IMR-90 (cell line): ENCODE data around the gene CST4. TPM values are rescaled to one million over a fixed set of nuclear protein-coding genes. Genes with fewer than 3 reads are reported as not detected.

Experiments used
- ATAC-seq: fragments of 200-7000 bp; cut with Tn5 transposase; 2 replicates; pipeline ENCODE4 v1.9.1; 2020; ENCODE audit warnings: low read depth, mild to moderate bottlenecking, moderate library complexity
- BruUV-seq: library from RNA; stranded (reverse); fragments of 400-500 nt; replicated peaks from 2 replicates; lab custom pipeline; 2021; lab: Mats Ljungman, UMichigan
- CTCF ChIA-PET: fragments of 300-600 bp; formaldehyde crosslinking; extraction: SDS; loops from one replicate; lab custom pipeline; 2021; ENCODE audit warnings: antibody characterized with exemption; lab: Yijun Ruan, JAX
- POLR2A ChIA-PET: fragments of 300-600 bp; sonication (Branson Sonifier 250); formaldehyde crosslinking; loops from one replicate; lab custom pipeline; 2022; ENCODE audit warnings: antibody characterized with exemption; ENCODE audit not compliant: unreplicated experiment; lab: Charles Lee
- DNase-seq: peaks from one replicate; pipeline ENCODE4 v3.0.0; 2013
- H2AFZ ChIP-seq: replicated peaks from 2 replicates; pipeline ENCODE3; 2013; ENCODE audit warnings: low read length, mild to moderate bottlenecking; ENCODE audit not compliant: poor library complexity
- H2AK5ac ChIP-seq: 2 replicates; pipeline ENCODE4 v1.6.1; 2013; ENCODE audit warnings: low read depth, low read length, inconsistent platforms
- H2AK9ac ChIP-seq: replicated peaks from 2 replicates; pipeline ENCODE3; 2013; ENCODE audit warnings: mild to moderate bottlenecking, low read depth, low read length, moderate library complexity; ENCODE audit not compliant: poor library complexity
- H2BK120ac ChIP-seq: 2 replicates; pipeline ENCODE4 v1.6.1; 2013; ENCODE audit warnings: low read depth, low read length, inconsistent platforms
- H2BK15ac ChIP-seq: 3 replicates; pipeline ENCODE4 v1.6.1; 2013; ENCODE audit warnings: low read depth, low read length, inconsistent platforms
- H2BK20ac ChIP-seq: 2 replicates; pipeline ENCODE4 v1.6.1; 2013; ENCODE audit warnings: low read depth, mild to moderate bottlenecking, inconsistent platforms, low read length, moderate library complexity
- H2BK5ac ChIP-seq: 2 replicates; pipeline ENCODE4 v1.6.1; 2013; ENCODE audit warnings: mild to moderate bottlenecking, low read depth, low read length, inconsistent platforms; ENCODE audit not compliant: poor library complexity, severe bottlenecking
- H3K14ac ChIP-seq: replicated peaks from 2 replicates; pipeline ENCODE4 v1.6.1; 2013; ENCODE audit warnings: low read depth, low read length, inconsistent platforms
- H3K18ac ChIP-seq: 2 replicates; pipeline ENCODE4 v1.6.1; 2013; ENCODE audit warnings: low read depth, low read length, control low read depth
- H3K23ac ChIP-seq: 2 replicates; pipeline ENCODE4 v1.6.1; 2013; ENCODE audit warnings: low read depth, low read length, inconsistent platforms
- H3K27ac ChIP-seq: 2 replicates; pipeline ENCODE4 v1.5.1; 2013; ENCODE audit warnings: mild to moderate bottlenecking, control low read depth, low read length; ENCODE audit not compliant: insufficient read depth
- H3K27me3 ChIP-seq: 2 replicates; pipeline ENCODE4 v1.6.1; 2013; ENCODE audit warnings: low read length; ENCODE audit not compliant: control insufficient read depth, insufficient read depth
- H3K36me3 ChIP-seq: 2 replicates; pipeline ENCODE4 v1.6.1; 2013; ENCODE audit warnings: low read length, mixed read lengths; ENCODE audit not compliant: control insufficient read depth, insufficient read depth
- H3K4ac ChIP-seq: 2 replicates; pipeline ENCODE4 v1.6.1; 2013; ENCODE audit warnings: low read depth, low read length, inconsistent platforms
- H3K4me1 ChIP-seq: 2 replicates; pipeline ENCODE4 v1.6.1; 2013; ENCODE audit warnings: low read length, mixed read lengths; ENCODE audit not compliant: control insufficient read depth, insufficient read depth
- H3K4me2 ChIP-seq: 2 replicates; pipeline ENCODE4 v1.6.1; 2013; ENCODE audit warnings: low read depth, mild to moderate bottlenecking, control low read depth, low read length, moderate library complexity
- H3K4me3 ChIP-seq: 2 replicates; pipeline ENCODE4 v1.5.1; 2013; ENCODE audit warnings: low read depth, mild to moderate bottlenecking, control low read depth, low read length, moderate library complexity; ENCODE audit not compliant: insufficient read depth
- H3K56ac ChIP-seq: 2 replicates; pipeline ENCODE4 v1.6.1; 2013; ENCODE audit warnings: low read length, inconsistent platforms; ENCODE audit not compliant: insufficient read depth; ENCODE audit errors: extremely low read depth
- H3K79me1 ChIP-seq, 2 experiments: 2 replicates each; pipeline ENCODE4 v1.6.1; 2013; ENCODE audit warnings: low read length in 2 of 2, inconsistent platforms in 1 of 2, low read depth in 1 of 2
- H3K9ac ChIP-seq: 2 replicates; pipeline ENCODE4 v1.6.1; 2013; ENCODE audit warnings: low read depth, low read length, control low read depth
- H3K9me1 ChIP-seq: 2 replicates; pipeline ENCODE4 v1.6.1; 2013; ENCODE audit warnings: low read length, inconsistent platforms; ENCODE audit not compliant: insufficient read depth
- H3K9me3 ChIP-seq: 2 replicates; pipeline ENCODE4 v1.6.1; 2013; ENCODE audit warnings: low read length; ENCODE audit not compliant: control insufficient read depth, insufficient read depth
- H4K20me1 ChIP-seq: 2 replicates; pipeline ENCODE4 v1.6.1; 2013; ENCODE audit warnings: low read length, inconsistent platforms; ENCODE audit not compliant: insufficient read depth
- H4K5ac ChIP-seq: 2 replicates; pipeline ENCODE4 v1.6.1; 2013; ENCODE audit warnings: mild to moderate bottlenecking, low read depth, low read length, control low read depth
- H4K8ac ChIP-seq, 2 experiments: 2 replicates each; pipeline ENCODE4 v1.6.1; 2013; ENCODE audit warnings: low read depth in 2 of 2, low read length in 2 of 2, control low read depth in 1 of 2, inconsistent platforms in 1 of 2
- H4K91ac ChIP-seq: 2 replicates; pipeline ENCODE4 v1.6.1; 2013; ENCODE audit warnings: low read depth, low read length, inconsistent platforms; ENCODE audit not compliant: insufficient read depth
- NFE2L2 ChIP-seq: fragments of 150-350 bp; IDR thresholded peaks from 2 replicates; pipeline ENCODE4 v1.6.1; 2016; ENCODE audit warnings: low read depth, mild to moderate bottlenecking, low read length
- RAD21 ChIP-seq: IDR thresholded peaks from 2 replicates; pipeline ENCODE4 v1.6.1; 2012; ENCODE audit warnings: low read length, improper control_type of control experiment
- SMC3 ChIP-seq: fragments of 150-350 bp; IDR thresholded peaks from 2 replicates; pipeline ENCODE4 v1.6.1; 2016; ENCODE audit warnings: low read depth, mild to moderate bottlenecking, antibody characterized with exemption, low read length, moderate library complexity
- WGBS, 2 experiments: methylation state at CpG; one replicate each; pipeline versions ENCODE4 v1.1.5 to v1.1.7; 2013; ENCODE audit warnings: missing lambda C conversion rate in 2 of 2; ENCODE audit not compliant: insufficient read length in 1 of 2; ENCODE audit errors: extremely low coverage in 2 of 2; 5-methylcytosine and 5-hydroxymethylcytosine counted together
- dilution Hi-C: fragments of 300-500 bp; cut with HindIII; formaldehyde crosslinking; loops from one replicate; pipeline ENCODE4 v1.14.3; 2018; ENCODE audit warnings: low sequenced_read_pairs; ENCODE audit not compliant: unreplicated experiment
- in situ Hi-C: fragments of 300-500 bp; cut with MboI; formaldehyde crosslinking; loops from 3 replicates; pipeline ENCODE4 v1.14.3; 2019; ENCODE audit warnings: low sequenced_read_pairs, inconsistent platforms, mixed read lengths
- intact Hi-C: fragments of 100-400 bp; cut with micrococcal nuclease; formaldehyde crosslinking; loops from 2 replicates; pipeline ENCODE4 v1.10.0; 2022
- polyA plus RNA-seq, 3 experiments: library from polyadenylated mRNA; depleted of rRNA; stranded (reverse); fragments of >200 nt; gene quantifications; 2 replicates each; pipeline ENCODE4 v1.2.3, GENCODE V29; 2012; ENCODE audit warnings: low replicate concordance in 1 of 3
- total RNA-seq: library from RNA; depleted of rRNA; stranded (reverse); fragments of >200 nt; gene quantifications from 2 replicates; pipeline ENCODE4 v1.2.3, GENCODE V29; 2012
- TF ChIP-seq, protein P1 (sequence below): conservative IDR thresholded peaks from 2 replicates; pipeline ENCODE4 v1.5.1; 2012; ENCODE audit warnings: mild to moderate bottlenecking, low read depth, low read length, improper control_type of control experiment

CST4 gene
- total and polyA plus RNA-seq, 2 of the 4 experiments (the other 2 are of a cell fraction): not detected

- in situ Hi-C loops: loop anchor here (10.0 kb wide), 1 partner anchor 326 kb away; no protein-coding TSS in a partner anchor
- intact Hi-C loops: loop anchor here (1.0 to 10.0 kb wide), 4 partner anchors 56 to 432 kb away; no protein-coding TSS in a partner anchor
- peak; percentile 94 for ATAC-seq
Observed at GRCh38 chr20:23668477-23668951, 20.3 kb downstream of the CST4 start.

More at GRCh38 chr20:23668477-23668951, 20.3 kb downstream of the CST4 start:
- ChIA-PET POLR2A (no interaction called here), CTCF (interaction anchor here (0.8 to 1.2 kb wide), 6 partner anchors 8 to 328 kb away, joined by 3 to 5 read pairs (median 4); no protein-coding TSS in a partner anchor)
- no peak overlapping the region for H3K4me2 ChIP-seq
- dilution Hi-C loops: no loop called here
- no peak overlapping the region for H3K27ac ChIP-seq
- H2BK20ac ChIP-seq: no peak overlapping the region
- no peak overlapping the region for H2AFZ ChIP-seq
- no peak overlapping the region for H3K23ac ChIP-seq
- peaks cover 8% of the 10 kb centered on the region for H3K27me3 ChIP-seq
- H3K9me3 ChIP-seq: no peaks in the 10 kb centered on the region
- no peak overlapping the region for H3K9ac ChIP-seq
- no peak overlapping the region for H3K4me3 ChIP-seq
- no peaks in the 10 kb centered on the region for H3K79me1 ChIP-seq
- H4K20me1 ChIP-seq: no peaks in the 10 kb centered on the region
- no CpG with 5 or more reads among the region's 4 CpGs for WGBS, 2 experiments
- no peaks in the 10 kb centered on the region for H3K4me1 ChIP-seq
- H3K56ac ChIP-seq: no peak overlapping the region
- H3K36me3 ChIP-seq: no peaks in the 10 kb centered on the region
- DNase-seq: peak; percentile 50
- no peak overlapping the region for H4K91ac ChIP-seq
- no peak overlapping the region for H3K4ac ChIP-seq
- no peak overlapping the region for H3K18ac ChIP-seq
- H2BK120ac ChIP-seq: no peak overlapping the region
- H4K5ac ChIP-seq: no peak overlapping the region
- H4K8ac ChIP-seq: no peak overlapping the region
- no peak overlapping the region for H2AK9ac ChIP-seq
- TF ChIP-seq, protein P1, sequence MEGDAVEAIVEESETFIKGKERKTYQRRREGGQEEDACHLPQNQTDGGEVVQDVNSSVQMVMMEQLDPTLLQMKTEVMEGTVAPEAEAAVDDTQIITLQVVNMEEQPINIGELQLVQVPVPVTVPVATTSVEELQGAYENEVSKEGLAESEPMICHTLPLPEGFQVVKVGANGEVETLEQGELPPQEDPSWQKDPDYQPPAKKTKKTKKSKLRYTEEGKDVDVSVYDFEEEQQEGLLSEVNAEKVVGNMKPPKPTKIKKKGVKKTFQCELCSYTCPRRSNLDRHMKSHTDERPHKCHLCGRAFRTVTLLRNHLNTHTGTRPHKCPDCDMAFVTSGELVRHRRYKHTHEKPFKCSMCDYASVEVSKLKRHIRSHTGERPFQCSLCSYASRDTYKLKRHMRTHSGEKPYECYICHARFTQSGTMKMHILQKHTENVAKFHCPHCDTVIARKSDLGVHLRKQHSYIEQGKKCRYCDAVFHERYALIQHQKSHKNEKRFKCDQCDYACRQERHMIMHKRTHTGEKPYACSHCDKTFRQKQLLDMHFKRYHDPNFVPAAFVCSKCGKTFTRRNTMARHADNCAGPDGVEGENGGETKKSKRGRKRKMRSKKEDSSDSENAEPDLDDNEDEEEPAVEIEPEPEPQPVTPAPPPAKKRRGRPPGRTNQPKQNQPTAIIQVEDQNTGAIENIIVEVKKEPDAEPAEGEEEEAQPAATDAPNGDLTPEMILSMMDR: peak; percentile 80
- TF ChIP-seq NFE2L2: no peak
- TF ChIP-seq SMC3: peak; percentile 54
- TF ChIP-seq RAD21: peak; percentile 86
- no TSS peak for BruUV-seq
- no peaks in the 10 kb centered on the region for H3K9me1 ChIP-seq
- H2BK5ac ChIP-seq: no peak overlapping the region
- no peak overlapping the region for H3K14ac ChIP-seq
- no peak overlapping the region for H2BK15ac ChIP-seq
- no peak overlapping the region for H2AK5ac ChIP-seq
